ENCODE results near the gene SDR39U1.
A peak's percentile ranks its signal among the peaks of the same experiment; 100 is the strongest.

Gene SDR39U1

GRCh38 chr14:24434036-24434435, 8.5 kb downstream of the SDR39U1 start:
- Histone ChIP-seq H3K36me3 (ENCODE audit: control insufficient read depth, low read length) (peaks cover 66% of the 10 kb centered on the region), H3K4me1 (ENCODE audit: control insufficient read depth, low read length) (peaks cover 49% of the 10 kb centered on the region), H4K20me1 (ENCODE audit: control insufficient read depth, insufficient read depth, low read depth, low read length) (peaks cover 6% of the 10 kb centered on the region; the same call in 1 of the 2 replicates), H3K9me3 (ENCODE audit: control insufficient read depth, insufficient read depth, low read length) (no peaks in the 10 kb centered on the region), H3K27ac (ENCODE audit: low read depth, low read length) (no peak overlapping the region), H3K4me3 (ENCODE audit: low read length) (no peak overlapping the region), H3F3A (ENCODE audit: control insufficient read depth, insufficient read depth) (peaks cover 3% of the 10 kb centered on the region; the same call in 1 of the 2 replicates), H3K4me2 (ENCODE audit: low read length) (no peak overlapping the region), H3K9me2 (replicated peaks; ENCODE audit: control insufficient read depth, low read length) (no peaks in the 10 kb centered on the region), H3K79me2 (ENCODE audit: control insufficient read depth, low read length) (peaks cover 29% of the 10 kb centered on the region), H3K27me3 (ENCODE audit: control insufficient read depth, low read length) (no peaks in the 10 kb centered on the region)
- no peak for TF ChIP-seq EZH2phosphoT487 (IDR thresholded peaks at IDR 0.05; ENCODE audit: borderline replicate concordance, low read length)
- TF ChIP-seq CTCF (IDR thresholded peaks at IDR 0.05; ENCODE audit: low read depth, low read length, poor library complexity, severe bottlenecking), result no peak

- TF ChIP-seq CTCF (IDR thresholded peaks at IDR 0.05; ENCODE audit: low read depth, low read length, poor library complexity, severe bottlenecking) (no peak), EZH2phosphoT487 (IDR thresholded peaks at IDR 0.05; ENCODE audit: borderline replicate concordance, low read length) (no peak)
- Histone ChIP-seq H3K9me2 (replicated peaks; ENCODE audit: control insufficient read depth, low read length) (no peaks in the 10 kb centered on the region), H3K4me1 (ENCODE audit: control insufficient read depth, low read length) (peaks cover 44% of the 10 kb centered on the region), H3F3A (ENCODE audit: control insufficient read depth, insufficient read depth) (no peaks in the 10 kb centered on the region; the same call in 1 of the 2 replicates), H3K4me2 (ENCODE audit: low read length) (peak overlapping the region; percentile 94; the same call in 1 of the 2 replicates), H3K27ac (ENCODE audit: low read depth, low read length) (no peak overlapping the region), H3K79me2 (ENCODE audit: control insufficient read depth, low read length) (peaks cover 29% of the 10 kb centered on the region), H3K4me3 (ENCODE audit: low read length) (no peak overlapping the region), H3K36me3 (ENCODE audit: control insufficient read depth, low read length) (peaks cover 50% of the 10 kb centered on the region), H3K27me3 (ENCODE audit: control insufficient read depth, low read length) (no peaks in the 10 kb centered on the region), H4K20me1 (ENCODE audit: control insufficient read depth, insufficient read depth, low read depth, low read length) (peaks cover 6% of the 10 kb centered on the region; the same call in 1 of the 2 replicates), H3K9me3 (ENCODE audit: control insufficient read depth, insufficient read depth, low read length) (no peaks in the 10 kb centered on the region)
These were observed 10.1 kb downstream of the SDR39U1 start for GRCh38 chr14:24432259-24433131.

GRCh38 chr14:24431569-24432258, 10.9 kb downstream of the SDR39U1 start:
- no peaks in the 10 kb centered on the region for H3K27me3 ChIP-seq (ENCODE audit: control insufficient read depth, low read length)
- TF ChIP-seq CTCF (IDR thresholded peaks at IDR 0.05; ENCODE audit: low read depth, low read length, poor library complexity, severe bottlenecking) (peak; percentile 98), EZH2phosphoT487 (IDR thresholded peaks at IDR 0.05; ENCODE audit: borderline replicate concordance, low read length) (no peak)
- peaks cover 6% of the 10 kb centered on the region; the same call in 1 of the 2 replicates for H4K20me1 ChIP-seq (ENCODE audit: control insufficient read depth, insufficient read depth, low read depth, low read length)
- H3K4me1 ChIP-seq (ENCODE audit: control insufficient read depth, low read length), result peaks cover 40% of the 10 kb centered on the region
- H3K4me3 ChIP-seq (ENCODE audit: low read length), result peak overlapping the region; percentile 94
- peak overlapping the region; percentile 94 for H3K4me2 ChIP-seq (ENCODE audit: low read length)
- no peaks in the 10 kb centered on the region for H3K9me3 ChIP-seq (ENCODE audit: control insufficient read depth, insufficient read depth, low read length)
- peak overlapping the region; percentile 64 for H3K27ac ChIP-seq (ENCODE audit: low read depth, low read length)
- no peaks in the 10 kb centered on the region for H3K9me2 ChIP-seq (replicated peaks; ENCODE audit: control insufficient read depth, low read length)
- H3K79me2 ChIP-seq (ENCODE audit: control insufficient read depth, low read length), result peaks cover 29% of the 10 kb centered on the region
- H3F3A ChIP-seq (ENCODE audit: control insufficient read depth, insufficient read depth), result no peaks in the 10 kb centered on the region
- peaks cover 42% of the 10 kb centered on the region for H3K36me3 ChIP-seq (ENCODE audit: control insufficient read depth, low read length)
